Measurements from ENCODE around the gene CMIP. TPM values are rescaled to one million over a fixed set of nuclear protein-coding genes. Genes with fewer than 3 reads are reported as not detected.
A peak's percentile ranks its signal among the peaks of the same experiment; 100 is the strongest.

CMIP gene
- total and polyA plus RNA-seq, 7 donors, result 1.4 to 8.9 (median 4.1) TPM

GRCh38 chr16:81526199-81526598 is 81.6 kb downstream of the CMIP start:
- WGBS, 3 donors, result 73 to 82% (median 80%) methylated on average over 4 of the region's 4 CpGs
- no peak for TF ChIP-seq CTCF (IDR thresholded peaks at IDR 0.05)
- Histone ChIP-seq H3K36me3 (ENCODE audit: insufficient read depth in 1 of 2, low read depth in 1 of 2) (no peaks in the 10 kb centered on the region), H3K27me3 (ENCODE audit: insufficient read depth in 3 of 3, low read length in 2 of 3) (no peaks in the 10 kb centered on the region), H3K9me3 (no peaks in the 10 kb centered on the region), H3K4me1 (no peaks in the 10 kb centered on the region), H3K4me3 (no peak overlapping the region), H3K27ac (no peak overlapping the region)
- intact Hi-C loops (cut with DNase I), result no loop called here
- ATAC-seq, result no peak
- no peak for DNase-seq

- no peak for TF ChIP-seq CTCF (IDR thresholded peaks at IDR 0.05)
- H3K9me3 ChIP-seq, result no peaks in the 10 kb centered on the region
- peak; percentile 51 to 65 for DNase-seq
- no peaks in the 10 kb centered on the region for H3K4me1 ChIP-seq
- WGBS, 3 donors, result 53 to 64% (median 60%) methylated on average over 9 of the region's 9 CpGs
- intact Hi-C loops (cut with DNase I), result no loop called here
- no peak overlapping the region for H3K27ac ChIP-seq
- H3K27me3 ChIP-seq (ENCODE audit: insufficient read depth in 3 of 3, low read length in 2 of 3), result no peaks in the 10 kb centered on the region
- ATAC-seq, result no peak
- no peaks in the 10 kb centered on the region for H3K36me3 ChIP-seq (ENCODE audit: insufficient read depth in 1 of 2, low read depth in 1 of 2)
- no peak overlapping the region for H3K4me3 ChIP-seq
Measured at GRCh38 chr16:81526935-81527334, 82.3 kb downstream of the CMIP start.

- intact Hi-C loops (cut with DNase I), result no loop called here
- 94 to 96% (median 94%) methylated on average over 7 of the region's 7 CpGs for WGBS, 3 donors
Measured at GRCh38 chr16:81527477-81528178, 83.0 kb downstream of the CMIP start.

GRCh38 chr16:81528256-81528655 is 83.6 kb downstream of the CMIP start:
- ATAC-seq, result no peak
- Histone ChIP-seq H3K36me3 (ENCODE audit: insufficient read depth in 1 of 2, low read depth in 1 of 2) (no peaks in the 10 kb centered on the region), H3K4me1 (no peaks in the 10 kb centered on the region), H3K27ac (no peak overlapping the region), H3K9me3 (no peaks in the 10 kb centered on the region), H3K27me3 (ENCODE audit: insufficient read depth in 3 of 3, low read length in 2 of 3) (no peaks in the 10 kb centered on the region), H3K4me3 (no peak overlapping the region)
- TF ChIP-seq CTCF (IDR thresholded peaks at IDR 0.05), result no peak
- WGBS, 3 donors, result 100% methylated on average over 2 of the region's 2 CpGs
- no peak for DNase-seq
- intact Hi-C loops (cut with DNase I), result no loop called here

More at GRCh38 chr16:81527477-81528178, 83.0 kb downstream of the CMIP start:
- Histone ChIP-seq H3K4me1 (no peaks in the 10 kb centered on the region), H3K4me3 (no peak overlapping the region), H3K9me3 (no peaks in the 10 kb centered on the region), H3K27me3 (ENCODE audit: insufficient read depth in 3 of 3, low read length in 2 of 3) (no peaks in the 10 kb centered on the region), H3K36me3 (ENCODE audit: insufficient read depth in 1 of 2, low read depth in 1 of 2) (no peaks in the 10 kb centered on the region), H3K27ac (no peak overlapping the region)
- DNase-seq (no peak), ATAC-seq (no peak)
- no peak for TF ChIP-seq CTCF (IDR thresholded peaks at IDR 0.05)

- ATAC-seq (no peak), DNase-seq (no peak)
- WGBS, 3 donors, result 92 to 94% (median 94%) methylated on average over 16 of the region's 16 CpGs
- H3K4me1 ChIP-seq, result no peaks in the 10 kb centered on the region
- intact Hi-C loops (cut with DNase I), result no loop called here
- H3K4me3 ChIP-seq, result no peak overlapping the region
- H3K36me3 ChIP-seq (ENCODE audit: insufficient read depth in 1 of 2, low read depth in 1 of 2), result no peaks in the 10 kb centered on the region
- H3K9me3 ChIP-seq, result no peaks in the 10 kb centered on the region
- no peak overlapping the region for H3K27ac ChIP-seq
- no peak for TF ChIP-seq CTCF (IDR thresholded peaks at IDR 0.05)
- no peaks in the 10 kb centered on the region for H3K27me3 ChIP-seq (ENCODE audit: insufficient read depth in 3 of 3, low read length in 2 of 3)
Measured at GRCh38 chr16:81530296-81530721, 85.7 kb downstream of the CMIP start.
